Heart left ventricle (tissue), 16 donors: ENCODE measurements around the gene PARD6G. TPM values are rescaled to one million over a fixed set of nuclear protein-coding genes. Genes with fewer than 3 reads are reported as not detected.

Experiments
- ATAC-seq, 4 donors: fragments of 200-7000 bp; cut with Tn5 transposase; one replicate each; pipeline ENCODE4 v1.9.1; 2020 to 2022; ENCODE audit warnings: moderate library complexity in 4 of 4, mild to moderate bottlenecking in 3 of 4, moderate number of reproducible peaks in 1 of 4
- DNase-seq, 5 donors: peaks; one replicate each; pipeline ENCODE4 v3.0.0-alpha.2; 2020
- H3K27ac ChIP-seq, 12 donors: fragments of 200-600 bp; sonication (generic) in 4 of 12; one replicate each; pipeline versions ENCODE4 v1.5.0 to v1.8.0; 2016 to 2022; ENCODE audit warnings: mild to moderate bottlenecking in 2 of 12
- H3K27me3 ChIP-seq, 9 donors: fragments of 200-600 bp; sonication (generic) in 2 of 9; one replicate each; pipeline versions ENCODE4 v1.5.1 to v1.8.0; 2016 to 2022; ENCODE audit warnings: mild to moderate bottlenecking in 3 of 9
- H3K36me3 ChIP-seq, 9 donors: fragments of 200-600 bp; sonication (generic) in 2 of 9; one replicate each; pipeline versions ENCODE4 v1.5.0 to v1.8.0; 2018 to 2022; ENCODE audit warnings: mild to moderate bottlenecking in 2 of 9
- H3K4me1 ChIP-seq, 12 donors: fragments of 200-600 bp; sonication (generic) in 4 of 12; one replicate each; pipeline versions ENCODE4 v1.5.0 to v1.8.0; 2016 to 2022; ENCODE audit warnings: mild to moderate bottlenecking in 3 of 12
- H3K4me3 ChIP-seq, 12 donors: fragments of 200-600 bp; sonication (generic) in 4 of 12; one replicate each; pipeline versions ENCODE4 v1.5.0 to v1.8.0; 2017 to 2022; ENCODE audit warnings: mild to moderate bottlenecking in 9 of 12, moderate library complexity in 4 of 12
- H3K9me3 ChIP-seq, 12 donors: fragments of 200-600 bp; sonication (generic) in 4 of 12; one replicate each; pipeline versions ENCODE4 v1.5.0 to v1.8.0; 2016 to 2022; ENCODE audit warnings: mild to moderate bottlenecking in 1 of 12
- CTCF ChIP-seq, 12 donors: fragments of 200-600 bp; sonication (generic) in 4 of 12; IDR thresholded peaks; one replicate each; pipeline versions ENCODE4 v1.5.0 to v1.8.0; 2018 to 2022; ENCODE audit warnings: antibody characterized with exemption in 12 of 12, mild to moderate bottlenecking in 5 of 12
- POLR2A ChIP-seq, 2 donors: fragments of 450-650 bp; IDR thresholded peaks; one replicate each; pipeline ENCODE4 v1.6.1; 2017; ENCODE audit warnings: antibody characterized with exemption in 2 of 2, mild to moderate bottlenecking in 2 of 2, moderate library complexity in 2 of 2
- WGBS, 4 donors: extraction: QIAGEN DNeasy Blood & Tissue Kit in 2 of 4; methylation state at CpG; one replicate each; pipeline versions ENCODE4 v1.1.5 to v1.1.7; 2013 to 2018; 5-methylcytosine and 5-hydroxymethylcytosine counted together
- intact Hi-C, 10 donors: fragments of 100-400 bp; cut with DNase I; formaldehyde crosslinking; loops; one replicate each; pipeline versions ENCODE4 v1.11.1 to v1.14.2; 2022
- polyA plus RNA-seq, 2 donors: library from polyadenylated mRNA; stranded (reverse); fragments of 200-250 nt; gene quantifications; one replicate each; pipeline ENCODE4 v1.2.3, GENCODE V29; 2013
- total RNA-seq, 9 donors: library from RNA; depleted of rRNA in 2 of 9; stranded (reverse); fragments of >200 nt in 2 of 9; fragmentation: NEBNext Ultra II Directional in 3 of 9; extraction: Animal tissue kit (Norgen Biotek cat#: 25700) in 3 of 9; gene quantifications; one replicate each; pipeline versions ENCODE4 v1.1.0 to v1.2.4, GENCODE V29; 2016 to 2023
- donor health status: ischemic (EF 13 %, LVEDD 7.1; RV severe dilation, severe dysfunction).
- donor health status: healthy with polysubstance abuse.
- donor health status: DM: no; HTN: yes; CAD: no.
- donor health status: DM: no; HTN: no; CAD: no.
- donor health status: ischemic (EF 25% LVEDD 6.9; RV normal size, moderate dysfunction).
- donor health status: ischemic (EF 25% LVEDD 5.7; RV mildly dilated, moderate dysfunction).
- donor health status: healthy.
- donor health status: DM: yes; HTN: yes; CAD: no.
- donor health status: ischemic (EF 35%, LVEDD 5.7; RV mildly dilated, moderate dysfunction).
- donor health status: nonischemic (EF 11% LVEDD 7.7; RV severe dilation, severe dysfunction).
- donor health status: DM: yes; HTN: yes; CAD: no.
- donor health status: PGD.
- donor health status: ischemic (EF 29% LVEDD 5.4; RV normal size, mild dysfunction).
- donor health status: nonischemic (EF 23%, LVEDD 6.1; RV moderate dilation, normal function).

The PARD6G gene
- total and polyA plus RNA-seq, 11 donors, result 0.69 to 4.2 (median 2.2) TPM

GRCh38 chr18:80109676-80110078 lies 137.6 kb downstream of the PARD6G start:
- H3K4me1 ChIP-seq, result peaks cover 0 to 35% (median 26%) of the 10 kb centered on the region in 12 donors
- intact Hi-C loops, result loop anchor here in 6 of 10 donors (2.0 to 10.0 kb wide), 5 partner anchors 72 to 1042 kb away; partner anchors contain the start of genes RBFA (in 3 of the 6), ATP9B (in 1 of the 6) and SLC66A2 (in 1 of the 6)
- WGBS, 4 donors, result 0 to 1% (median 1%) methylated on average over 33 to 34 of the region's 34 CpGs

GRCh38 chr18:80108739-80109675 lies 138.3 kb downstream of the PARD6G start, which contains the start of gene ADNP2:
TSS of gene ADNP2 (plus strand) at chr18:80109262. CDS start at chr18:80117543, 8,281 bp downstream.
- Histone ChIP-seq H3K9me3 (no peaks in the 10 kb centered on the region), H3K4me3 (peak within 1 kb of the TSS; percentile 52 to 98 (median 72)), H3K4me1 (peaks cover 0 to 35% (median 26%) of the 10 kb centered on the region in 12 donors), H3K27ac (peak within 1 kb of the TSS; percentile 77 to 95 (median 86)), H3K27me3 (no peaks in the 10 kb centered on the region), H3K36me3 (no peaks in the 10 kb centered on the region)
- intact Hi-C loops, result loop anchor here in 5 of 10 donors (2.0 to 10.0 kb wide), 5 partner anchors 72 to 1042 kb away; partner anchors contain the start of genes RBFA (in 2 of the 5), ATP9B (in 1 of the 5) and SLC66A2 (in 1 of the 5)
- 1 to 6% (median 4%) methylated on average over 14 to 76 of the region's 76 CpGs for WGBS, 4 donors
- peak; percentile 77 to 90 (median 87) for DNase-seq
- TF ChIP-seq CTCF (IDR thresholded peaks at IDR 0.05), result no peak
- TF ChIP-seq POLR2A (IDR thresholded peaks at IDR 0.05), result no peak
- peak; percentile 90 to 95 (median 94) for ATAC-seq

More at GRCh38 chr18:80109676-80110078, 137.6 kb downstream of the PARD6G start:
- DNase-seq (peak; percentile 39 to 67 (median 48)), ATAC-seq (peak in 3 of 4 donors; percentile 17 to 25 (median 20))
- no peaks in the 10 kb centered on the region for H3K9me3 ChIP-seq
- peak overlapping the region; percentile 52 to 98 (median 72) for H3K4me3 ChIP-seq
- no peaks in the 10 kb centered on the region for H3K36me3 ChIP-seq
- TF ChIP-seq CTCF (IDR thresholded peaks at IDR 0.05) (no peak), POLR2A (IDR thresholded peaks at IDR 0.05) (no peak)
- H3K27me3 ChIP-seq, result no peaks in the 10 kb centered on the region
- H3K27ac ChIP-seq, result peak overlapping the region; percentile 77 to 95 (median 86)

- Histone ChIP-seq H3K27ac (peak overlapping the region in 7 of 12 donors; percentile 77 to 95 (median 87)), H3K27me3 (no peaks in the 10 kb centered on the region), H3K36me3 (no peaks in the 10 kb centered on the region), H3K9me3 (no peaks in the 10 kb centered on the region), H3K4me3 (no peak overlapping the region), H3K4me1 (peaks cover 0 to 33% (median 21%) of the 10 kb centered on the region in 12 donors)
- peak in 1 of 5 donors; percentile 15 for DNase-seq
- intact Hi-C loops, result loop anchor here in 5 of 10 donors (2.0 to 10.0 kb wide), 5 partner anchors 71 to 1041 kb away; partner anchors contain the start of genes RBFA (in 2 of the 5), ATP9B (in 1 of the 5) and SLC66A2 (in 1 of the 5)
- TF ChIP-seq CTCF (IDR thresholded peaks at IDR 0.05) (no peak), POLR2A (IDR thresholded peaks at IDR 0.05) (no peak)
- WGBS, 4 donors, result 91 to 94% (median 92%) methylated on average over 22 to 23 of the region's 23 CpGs
- ATAC-seq, result peak in 1 of 4 donors; percentile 5
Measured at GRCh38 chr18:80108121-80108536, 139.2 kb downstream of the PARD6G start.
